OCI-LY3 (cell line): ENCODE results near the gene ZSCAN25.

Source experiments
- H2AFZ ChIP-seq: fragments of 200-600, 300-600 bp; shearing (Covaris generic); 2 replicates; pipeline ENCODE4 v1.6.0; 2014; ENCODE audit warnings: antibody characterized with exemption, low read depth, low read length
- H3K27ac ChIP-seq: fragments of 200-600, 300-600 bp; sonication (generic); 2 replicates; pipeline ENCODE4 v1.5.1; 2014; ENCODE audit warnings: mild to moderate bottlenecking, low read length, moderate library complexity, mixed read lengths
- H3K27me3 ChIP-seq: fragments of 200-600, 300-600 bp; sonication (generic); 2 replicates; pipeline ENCODE4 v1.6.1; 2014; ENCODE audit warnings: low read depth, low read length, mixed read lengths
- H3K36me3 ChIP-seq: fragments of 200-600, 300-600 bp; sonication (generic); replicated peaks from 2 replicates; pipeline ENCODE3; 2014; ENCODE audit warnings: low read depth, low read length, mixed read lengths
- H3K4me1 ChIP-seq: fragments of 300-600, 200-600 bp; sonication (generic); 2 replicates; pipeline ENCODE4 v1.6.1; 2014; ENCODE audit warnings: low read length, mixed read lengths
- H3K4me2 ChIP-seq: fragments of 200-600, 300-600 bp; sonication (generic); 2 replicates; pipeline ENCODE4 v1.6.1; 2014; ENCODE audit warnings: low read length, mixed read lengths
- H3K4me3 ChIP-seq: fragments of 300-600, 200-600 bp; sonication (generic); 2 replicates; pipeline ENCODE4 v1.5.1; 2014; ENCODE audit warnings: antibody characterized with exemption, mild to moderate bottlenecking, low read length, moderate library complexity
- H3K79me2 ChIP-seq: fragments of 300-600, 200-600 bp; shearing (Covaris generic); 2 replicates; pipeline ENCODE4 v1.6.1; 2014; ENCODE audit warnings: mild to moderate bottlenecking, low read length, mixed read lengths
- H3K9ac ChIP-seq: fragments of 300-600, 200-600 bp; shearing (Covaris generic); 2 replicates; pipeline ENCODE4 v1.6.0; 2014; ENCODE audit warnings: mild to moderate bottlenecking, low read length, moderate library complexity
- H3K9me3 ChIP-seq: fragments of 200-600, 300-600 bp; shearing (Covaris generic); 2 replicates; pipeline ENCODE4 v1.6.1; 2014; ENCODE audit warnings: low read length, mixed read lengths; ENCODE audit not compliant: insufficient read depth
- H4K20me1 ChIP-seq: fragments of 200-600, 300-600 bp; sonication (generic); 2 replicates; pipeline ENCODE4 v1.6.1; 2016; ENCODE audit warnings: low read length, mixed read lengths; ENCODE audit not compliant: insufficient read depth
- EZH2phosphoT487 ChIP-seq: fragments of 200-600 bp; shearing (Covaris generic); IDR thresholded peaks from 2 replicates; pipeline ENCODE4 v1.6.1; 2018; ENCODE audit warnings: antibody characterized with exemption, mixed run types, low read depth
- TF ChIP-seq, protein P1 (sequence below): fragments of 200-600, 300-600 bp; sonication (generic); IDR thresholded peaks from 2 replicates; pipeline ENCODE4 v1.5.1; 2014; ENCODE audit warnings: antibody characterized with exemption, low read length, low read depth

ZSCAN25 gene

GRCh38 chr7:99642027-99642426, 25.3 kb downstream of the ZSCAN25 start:
- TF ChIP-seq, protein P1, sequence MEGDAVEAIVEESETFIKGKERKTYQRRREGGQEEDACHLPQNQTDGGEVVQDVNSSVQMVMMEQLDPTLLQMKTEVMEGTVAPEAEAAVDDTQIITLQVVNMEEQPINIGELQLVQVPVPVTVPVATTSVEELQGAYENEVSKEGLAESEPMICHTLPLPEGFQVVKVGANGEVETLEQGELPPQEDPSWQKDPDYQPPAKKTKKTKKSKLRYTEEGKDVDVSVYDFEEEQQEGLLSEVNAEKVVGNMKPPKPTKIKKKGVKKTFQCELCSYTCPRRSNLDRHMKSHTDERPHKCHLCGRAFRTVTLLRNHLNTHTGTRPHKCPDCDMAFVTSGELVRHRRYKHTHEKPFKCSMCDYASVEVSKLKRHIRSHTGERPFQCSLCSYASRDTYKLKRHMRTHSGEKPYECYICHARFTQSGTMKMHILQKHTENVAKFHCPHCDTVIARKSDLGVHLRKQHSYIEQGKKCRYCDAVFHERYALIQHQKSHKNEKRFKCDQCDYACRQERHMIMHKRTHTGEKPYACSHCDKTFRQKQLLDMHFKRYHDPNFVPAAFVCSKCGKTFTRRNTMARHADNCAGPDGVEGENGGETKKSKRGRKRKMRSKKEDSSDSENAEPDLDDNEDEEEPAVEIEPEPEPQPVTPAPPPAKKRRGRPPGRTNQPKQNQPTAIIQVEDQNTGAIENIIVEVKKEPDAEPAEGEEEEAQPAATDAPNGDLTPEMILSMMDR: no peak
- TF ChIP-seq EZH2phosphoT487: no peak
- Histone ChIP-seq H3K4me1 (no peaks in the 10 kb centered on the region), H4K20me1 (no peaks in the 10 kb centered on the region), H3K27ac (no peak overlapping the region), H3K4me2 (no peak overlapping the region), H2AFZ (no peak overlapping the region), H3K9ac (no peak overlapping the region), H3K36me3 (no peaks in the 10 kb centered on the region), H3K9me3 (no peaks in the 10 kb centered on the region), H3K4me3 (no peak overlapping the region), H3K79me2 (no peaks in the 10 kb centered on the region), H3K27me3 (no peaks in the 10 kb centered on the region)

DNA sequence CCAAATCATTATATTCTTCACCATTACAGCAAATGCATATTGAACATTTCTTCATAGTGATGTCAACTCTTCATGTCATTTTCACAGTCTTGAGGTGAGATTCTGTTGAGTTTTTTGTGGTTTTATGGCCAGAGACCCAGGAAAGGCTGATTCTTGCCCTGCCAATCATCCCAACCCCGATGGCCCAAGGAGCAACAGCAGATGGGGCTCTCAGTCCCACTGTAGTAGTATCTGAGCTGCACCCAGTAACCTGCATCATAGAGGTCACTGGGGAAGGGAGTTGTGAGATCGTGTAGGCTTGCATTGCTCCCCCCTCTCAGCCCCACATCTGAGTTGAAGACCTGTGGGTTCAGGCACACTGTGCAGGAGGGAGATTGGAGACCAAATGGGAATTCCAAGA, 26.7 kb downstream of the ZSCAN25 start:
- H3K4me1 ChIP-seq: no peaks in the 10 kb centered on the region
- no peaks in the 10 kb centered on the region for H3K9me3 ChIP-seq
- H3K9ac ChIP-seq: no peak overlapping the region
- no peak overlapping the region for H3K4me3 ChIP-seq
- no peaks in the 10 kb centered on the region for H4K20me1 ChIP-seq
- H3K4me2 ChIP-seq: no peak overlapping the region
- H3K79me2 ChIP-seq: no peaks in the 10 kb centered on the region
- H3K27ac ChIP-seq: no peak overlapping the region
- TF ChIP-seq, protein P1: no peak
- TF ChIP-seq EZH2phosphoT487: no peak
- no peak overlapping the region for H2AFZ ChIP-seq
- no peaks in the 10 kb centered on the region for H3K27me3 ChIP-seq
- no peaks in the 10 kb centered on the region for H3K36me3 ChIP-seq

GRCh38 chr7:99644431-99644830, 27.7 kb downstream of the ZSCAN25 start:
- Histone ChIP-seq H2AFZ (no peak overlapping the region), H3K27ac (no peak overlapping the region), H3K4me3 (no peak overlapping the region), H3K4me1 (no peaks in the 10 kb centered on the region), H4K20me1 (no peaks in the 10 kb centered on the region), H3K27me3 (no peaks in the 10 kb centered on the region), H3K9me3 (no peaks in the 10 kb centered on the region), H3K4me2 (no peak overlapping the region), H3K36me3 (no peaks in the 10 kb centered on the region), H3K9ac (no peak overlapping the region), H3K79me2 (no peaks in the 10 kb centered on the region)
- TF ChIP-seq, protein P1: no peak
- TF ChIP-seq EZH2phosphoT487: no peak

DNA sequence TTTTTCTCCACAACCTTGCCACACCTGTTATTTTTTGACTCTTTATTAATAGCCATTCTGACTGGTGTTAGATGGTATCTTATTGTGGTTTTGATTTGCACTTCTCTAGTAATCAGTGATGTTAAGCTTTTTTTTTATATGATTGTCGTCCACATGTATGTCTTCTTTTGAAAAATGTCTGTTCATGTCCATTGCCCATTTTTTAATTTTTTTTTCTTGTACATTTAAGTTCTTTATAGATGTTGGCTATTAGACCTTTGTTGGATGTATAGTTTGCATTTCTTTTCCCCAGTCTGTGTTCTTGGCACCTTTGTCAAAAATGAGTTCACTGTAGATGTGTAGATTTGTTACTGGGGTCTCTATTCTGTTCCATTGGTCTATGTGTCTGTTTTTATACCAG, 28.8 kb downstream of the ZSCAN25 start:
- Histone ChIP-seq H3K79me2 (no peaks in the 10 kb centered on the region), H3K27ac (no peak overlapping the region), H2AFZ (no peak overlapping the region), H3K4me3 (no peak overlapping the region), H4K20me1 (no peaks in the 10 kb centered on the region), H3K4me2 (no peak overlapping the region), H3K9me3 (no peaks in the 10 kb centered on the region), H3K9ac (no peak overlapping the region), H3K36me3 (no peaks in the 10 kb centered on the region), H3K4me1 (no peaks in the 10 kb centered on the region), H3K27me3 (no peaks in the 10 kb centered on the region)
- TF ChIP-seq, protein P1: no peak
- TF ChIP-seq EZH2phosphoT487: no peak
